ENCODE results near the gene OBSCN.

GRCh38 chr1:228346731-228347130 is 138.9 kb downstream of the OBSCN start:
- TF ChIP-seq, protein P1, sequence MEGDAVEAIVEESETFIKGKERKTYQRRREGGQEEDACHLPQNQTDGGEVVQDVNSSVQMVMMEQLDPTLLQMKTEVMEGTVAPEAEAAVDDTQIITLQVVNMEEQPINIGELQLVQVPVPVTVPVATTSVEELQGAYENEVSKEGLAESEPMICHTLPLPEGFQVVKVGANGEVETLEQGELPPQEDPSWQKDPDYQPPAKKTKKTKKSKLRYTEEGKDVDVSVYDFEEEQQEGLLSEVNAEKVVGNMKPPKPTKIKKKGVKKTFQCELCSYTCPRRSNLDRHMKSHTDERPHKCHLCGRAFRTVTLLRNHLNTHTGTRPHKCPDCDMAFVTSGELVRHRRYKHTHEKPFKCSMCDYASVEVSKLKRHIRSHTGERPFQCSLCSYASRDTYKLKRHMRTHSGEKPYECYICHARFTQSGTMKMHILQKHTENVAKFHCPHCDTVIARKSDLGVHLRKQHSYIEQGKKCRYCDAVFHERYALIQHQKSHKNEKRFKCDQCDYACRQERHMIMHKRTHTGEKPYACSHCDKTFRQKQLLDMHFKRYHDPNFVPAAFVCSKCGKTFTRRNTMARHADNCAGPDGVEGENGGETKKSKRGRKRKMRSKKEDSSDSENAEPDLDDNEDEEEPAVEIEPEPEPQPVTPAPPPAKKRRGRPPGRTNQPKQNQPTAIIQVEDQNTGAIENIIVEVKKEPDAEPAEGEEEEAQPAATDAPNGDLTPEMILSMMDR (IDR thresholded peaks at IDR 0.05) = no peak
- TF ChIP-seq POLR2A (IDR thresholded peaks at IDR 0.05) = no peak

Measured in heart left ventricle (tissue), 13 donors.